HG03521 (cell line): Measurements from ENCODE around the gene PGAM5.
"Not testable (repeated sequence)": the region's sequence is repeated elsewhere in the genome, so short reads cannot be mapped to it uniquely, and the experiment has no call there.

Source experiments
- ATAC-seq: cut with Tn5 transposase; IDR thresholded peaks from one replicate; pipeline ENCODE4 v1.9.1; 2021; ENCODE audit warnings: mild to moderate bottlenecking, moderate library complexity; ENCODE audit not compliant: unreplicated experiment

The PGAM5 gene

GRCh38 chr12:132687211-132688164 is 23.2 kb upstream of the PGAM5 start, which contains the start of the genes POLE and PXMP2:
POLE (minus strand) TSS chr12:132687342; CDS start chr12:132687315, 27 bp downstream.
PXMP2 (plus strand) TSS chr12:132687587; CDS start chr12:132687671, 84 bp downstream.
- ATAC-seq: peak; percentile 86

GRCh38 chr12:132689227-132689626 is 21.4 kb upstream of the PGAM5 start:
- ATAC-seq: no peak

GRCh38 chr12:132690112-132690511 is 20.5 kb upstream of the PGAM5 start:
- no peak for ATAC-seq

- ATAC-seq: not testable (repeated sequence)
Observed at GRCh38 chr12:132692030-132692429, 18.6 kb upstream of the PGAM5 start.

DNA sequence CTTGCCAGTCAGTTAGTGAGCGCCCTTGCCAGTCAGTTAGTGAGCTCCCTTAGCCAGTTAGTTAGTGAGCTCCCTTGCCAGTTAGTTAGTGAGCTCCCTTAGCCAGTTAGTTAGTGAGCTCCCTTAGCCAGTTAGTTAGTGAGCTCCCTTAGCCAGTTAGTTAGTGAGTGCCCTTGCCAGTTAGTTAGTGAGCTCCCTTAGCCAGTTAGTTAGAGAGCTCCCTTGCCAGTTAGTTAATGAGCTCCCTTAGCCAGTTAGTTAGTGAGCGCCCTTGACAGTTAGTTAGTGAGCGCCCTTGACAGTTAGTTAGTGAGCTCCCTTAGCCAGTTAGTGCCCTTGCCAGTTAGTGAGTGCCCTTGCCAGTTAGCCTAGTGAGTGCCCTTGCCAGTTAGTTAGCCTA is 15.8 kb upstream of the PGAM5 start:
- ATAC-seq: not testable (repeated sequence)

GRCh38 chr12:132695431-132695830 is 15.2 kb upstream of the PGAM5 start:
- ATAC-seq: no peak

GRCh38 chr12:132698341-132698740 is 12.3 kb upstream of the PGAM5 start:
- no peak for ATAC-seq

- no peak for ATAC-seq
Observed at GRCh38 chr12:132700212-132700822, 10.3 kb upstream of the PGAM5 start.

DNA sequence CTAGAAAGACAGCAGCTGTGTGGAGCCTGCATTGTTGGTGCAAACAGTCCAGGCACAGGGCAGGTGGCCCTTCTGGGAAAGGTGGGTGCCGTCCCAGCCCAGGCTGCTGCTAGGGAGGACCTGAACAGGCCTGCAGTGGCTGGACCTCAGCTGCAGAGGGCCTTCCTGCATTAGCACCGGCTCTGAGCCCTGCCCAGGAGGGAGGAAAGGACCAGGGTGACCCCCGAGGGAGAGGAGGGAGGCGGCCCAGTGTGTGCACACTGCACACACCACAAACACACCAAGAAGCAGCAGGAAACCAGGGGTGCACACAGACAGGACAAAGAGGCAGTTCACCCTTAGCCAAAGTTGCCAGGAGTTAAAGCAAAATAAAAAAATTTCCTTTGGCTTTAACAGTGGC is 8.0 kb upstream of the PGAM5 start:
- ATAC-seq: no peak

DNA sequence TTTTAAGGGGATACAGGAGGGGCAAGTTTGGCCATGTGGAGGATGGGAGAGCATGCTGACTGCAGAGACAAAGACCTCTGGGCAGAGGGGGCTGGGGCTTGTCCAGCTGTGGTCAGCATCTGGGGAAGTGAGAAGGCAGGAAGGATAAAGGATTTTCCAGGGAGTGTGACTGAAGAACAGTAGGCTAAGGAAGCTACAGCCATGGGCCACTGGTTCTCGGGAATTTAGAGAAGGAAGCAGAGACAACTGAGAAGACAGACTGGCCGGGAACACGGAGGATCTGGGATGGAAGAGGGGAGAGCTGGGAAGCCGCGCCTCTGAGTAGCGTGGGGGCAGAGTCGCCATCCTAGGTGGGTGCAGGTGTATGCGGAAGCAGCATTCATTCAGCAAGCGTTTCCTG is 7.0 kb upstream of the PGAM5 start:
- no peak for ATAC-seq

GRCh38 chr12:132707241-132707640 is 3.4 kb upstream of the PGAM5 start:
- ATAC-seq: no peak

DNA sequence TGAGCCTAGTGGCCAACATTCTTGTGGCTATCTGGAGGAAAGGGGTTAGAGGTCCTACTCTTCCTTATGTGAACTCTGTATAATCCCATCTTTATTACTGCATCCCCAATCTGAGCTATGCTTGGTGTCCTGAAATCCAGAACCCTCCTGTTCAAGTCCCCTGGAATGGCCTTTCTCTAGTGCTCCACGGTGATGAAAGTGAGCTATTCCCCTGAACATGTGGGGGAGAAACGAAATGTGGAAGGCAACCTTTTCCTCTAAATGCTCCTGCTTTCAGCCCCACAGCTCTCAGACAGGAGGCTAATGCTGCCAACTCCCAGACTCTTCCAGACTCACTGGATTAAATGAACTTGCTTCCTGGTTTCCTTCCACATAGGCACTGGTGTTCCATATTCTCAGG is 2.5 kb upstream of the PGAM5 start:
- no peak for ATAC-seq

DNA sequence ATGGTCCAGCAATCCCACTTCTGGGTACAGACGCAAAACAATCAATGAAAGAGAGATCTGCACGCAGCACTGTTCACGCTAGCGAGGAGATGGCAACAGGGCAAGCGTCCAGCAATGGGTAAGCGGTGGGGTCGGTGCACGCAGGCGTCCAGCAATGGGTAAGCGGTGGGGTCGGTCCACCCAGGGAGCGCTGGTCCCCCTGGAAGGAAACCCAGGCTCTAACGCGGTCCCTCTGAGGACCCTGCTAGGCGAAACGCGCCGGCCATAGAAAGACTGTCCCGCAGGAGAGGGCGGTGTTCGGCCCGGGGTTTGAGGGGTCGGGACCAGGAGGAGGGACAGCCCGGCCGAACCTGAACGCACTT is 618 bp upstream of the PGAM5 start:
- peak; percentile 20 for ATAC-seq

GRCh38 chr12:132711080-132711843 is 620 bp downstream of the PGAM5 start:
- peak; percentile 9 for ATAC-seq

- ATAC-seq: no peak
Observed at GRCh38 chr12:132713123-132713522, 2.5 kb downstream of the PGAM5 start.

DNA sequence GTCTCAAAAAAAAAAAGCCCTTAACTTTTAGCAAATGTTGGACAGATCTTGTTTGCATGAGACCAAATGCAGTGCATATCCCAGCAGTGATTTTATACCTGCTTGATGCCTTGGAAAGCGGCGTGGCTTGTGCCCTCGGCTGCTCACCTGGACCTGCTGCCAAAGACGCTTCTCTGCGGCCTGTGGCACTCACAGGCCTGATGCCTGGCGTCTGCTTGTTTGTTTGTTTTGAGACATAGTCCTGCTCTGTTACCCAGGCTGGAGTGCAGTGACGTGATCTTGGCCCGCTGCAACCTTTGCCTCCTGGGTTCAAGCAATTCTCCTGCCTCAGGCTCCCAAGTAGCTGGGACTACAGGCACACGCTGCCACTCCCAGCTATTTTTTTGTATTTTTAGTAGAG is 5.2 kb downstream of the PGAM5 start:
- ATAC-seq: no peak

GRCh38 chr12:132716356-132716755 is 5.7 kb downstream of the PGAM5 start:
- no peak for ATAC-seq

DNA sequence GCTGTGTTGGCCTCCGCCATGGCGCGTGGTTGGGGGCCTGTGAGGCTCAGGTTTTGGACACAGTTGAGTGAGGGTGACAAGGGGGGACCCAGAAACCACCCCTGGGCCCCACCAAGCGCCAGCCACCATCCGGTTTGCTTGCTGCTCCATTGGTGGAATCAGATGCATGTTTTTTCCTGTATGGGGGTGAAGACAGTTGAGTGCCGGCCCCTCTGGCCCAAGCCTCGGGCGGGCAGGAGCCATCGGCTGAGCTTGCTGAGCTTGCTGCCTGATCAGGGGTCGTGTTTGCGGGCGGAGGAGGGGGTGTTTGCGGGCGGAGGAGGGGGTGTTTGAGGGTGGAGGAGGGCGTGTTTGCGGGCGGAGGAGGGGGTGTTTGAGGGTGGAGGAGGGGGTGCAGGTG is 6.4 kb downstream of the PGAM5 start:
- ATAC-seq: no peak

DNA sequence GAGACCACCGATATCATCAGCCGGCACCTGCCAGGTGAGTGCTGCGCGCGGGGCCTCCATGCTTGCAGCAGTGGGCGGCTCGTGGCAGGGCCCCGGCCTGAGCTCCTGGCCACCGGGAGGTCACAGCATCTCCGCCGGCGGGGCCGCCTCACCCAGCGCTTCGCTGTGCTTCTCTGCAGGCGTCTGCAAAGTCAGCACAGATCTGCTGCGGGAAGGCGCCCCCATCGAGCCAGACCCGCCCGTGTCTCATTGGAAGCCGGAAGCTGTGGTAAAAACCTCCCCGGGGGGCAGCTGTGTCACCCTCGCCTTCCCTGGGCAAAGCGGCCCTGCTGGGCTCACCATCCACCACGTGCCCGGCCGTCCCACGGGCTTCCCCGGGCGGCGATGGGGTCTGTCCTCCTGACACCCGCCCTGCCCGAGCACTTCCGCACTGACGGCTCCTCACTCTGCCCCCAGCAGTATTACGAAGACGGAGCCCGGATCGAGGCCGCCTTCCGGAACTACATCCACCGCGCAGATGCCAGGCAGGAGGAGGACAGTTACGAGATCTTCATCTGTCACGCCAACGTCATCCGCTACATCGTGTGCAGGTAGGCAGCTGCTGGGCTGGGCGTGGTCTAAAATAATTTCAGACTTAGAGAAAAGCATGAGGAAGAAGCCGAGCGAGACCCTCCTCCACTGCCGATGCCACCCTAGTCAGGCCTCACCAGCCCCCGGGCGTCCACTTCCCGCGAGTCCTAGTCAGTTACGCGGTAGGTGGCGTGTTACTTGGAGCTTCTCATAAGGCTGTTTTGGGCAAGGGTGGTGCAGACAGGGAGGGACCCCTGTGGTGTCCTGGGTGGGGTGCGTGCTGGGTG is 7.1 kb downstream of the PGAM5 start:
- no peak for ATAC-seq

DNA sequence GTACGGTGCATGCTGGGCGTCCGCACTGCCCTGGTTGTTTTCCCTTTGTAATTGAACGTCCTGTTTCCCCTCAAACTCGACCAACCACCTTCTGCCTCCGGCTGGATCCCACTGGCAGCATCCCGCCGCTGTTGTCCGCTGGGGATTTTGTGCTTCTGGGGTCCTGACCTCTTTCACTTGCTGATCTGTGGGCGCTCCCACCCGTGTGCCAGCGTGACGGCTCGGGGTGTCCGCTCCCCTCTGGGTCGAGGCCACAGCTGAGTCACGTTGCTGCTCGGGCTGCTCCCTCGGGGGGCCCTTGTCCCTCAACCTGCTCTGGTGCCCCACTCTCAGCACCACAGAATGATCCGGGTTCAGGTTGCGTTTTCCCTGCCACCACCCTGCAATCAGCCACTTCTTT is 8.0 kb downstream of the PGAM5 start:
- ATAC-seq: no peak
